NCI-H128 (cell line): ENCODE data around the gene ARID5B.

Experiments used
- DNase-seq: peaks from one replicate; lab custom pipeline; 2025; ENCODE audit not compliant: unreplicated experiment; lab: John Stamatoyannopoulos, UW

ARID5B gene

GRCh38 chr10:62010366-62010765 lies 108.9 kb downstream of the ARID5B start:
- DNase-seq = no peak

GRCh38 chr10:62011558-62011957 lies 110.1 kb downstream of the ARID5B start:
- no peak for DNase-seq

GRCh38 chr10:62012318-62012717 lies 110.8 kb downstream of the ARID5B start:
- no peak for DNase-seq

GRCh38 chr10:62014510-62014909 lies 113.0 kb downstream of the ARID5B start:
- DNase-seq = no peak

GRCh38 chr10:62015994-62016393 lies 114.5 kb downstream of the ARID5B start:
- DNase-seq = no peak

- DNase-seq = no peak
Measured at GRCh38 chr10:62016623-62017490, 115.4 kb downstream of the ARID5B start.

- DNase-seq = no peak
Measured at GRCh38 chr10:62017491-62017870, 116.0 kb downstream of the ARID5B start.

GRCh38 chr10:62018131-62018911 lies 116.8 kb downstream of the ARID5B start:
- DNase-seq = no peak

GRCh38 chr10:62019013-62019684 lies 117.7 kb downstream of the ARID5B start:
- no peak for DNase-seq

GRCh38 chr10:62019685-62020359 lies 118.3 kb downstream of the ARID5B start:
- no peak for DNase-seq

GRCh38 chr10:62021128-62021665 lies 119.7 kb downstream of the ARID5B start:
- DNase-seq = no peak

GRCh38 chr10:62021978-62022802 lies 120.7 kb downstream of the ARID5B start:
- DNase-seq = no peak

- DNase-seq = no peak
Measured at GRCh38 chr10:62022830-62023229, 121.3 kb downstream of the ARID5B start.

- no peak for DNase-seq
Measured at GRCh38 chr10:62023329-62023728, 121.8 kb downstream of the ARID5B start.

GRCh38 chr10:62024026-62024701 lies 122.7 kb downstream of the ARID5B start:
- DNase-seq = no peak

GRCh38 chr10:62025134-62025794 lies 123.8 kb downstream of the ARID5B start:
- no peak for DNase-seq

- no peak for DNase-seq
Measured at GRCh38 chr10:62025901-62026879, 124.7 kb downstream of the ARID5B start.
